Mesothelial cell of epicardium (in vitro differentiated cells): ENCODE results near the gene CCBE1. TPM values are rescaled to one million over a fixed set of nuclear protein-coding genes. Genes with fewer than 3 reads are reported as not detected.

Experiments
- DNase-seq, 2 experiments: peaks; one replicate each; pipeline ENCODE4 v3.0.0; 2021; ENCODE audit warnings: low spot score in 2 of 2; ENCODE audit not compliant: unreplicated experiment in 2 of 2
- H3K27ac Mint-ChIP-seq: 2 replicates; pipeline ENCODE4 v1.8.0; 2021; ENCODE audit warnings: mixed read lengths
- H3K27me3 Mint-ChIP-seq: 2 replicates; pipeline ENCODE4 v1.8.0; 2021; ENCODE audit warnings: low read depth, mixed read lengths
- H3K36me3 Mint-ChIP-seq: 2 replicates; pipeline ENCODE4 v1.8.0; 2021; ENCODE audit warnings: mixed read lengths
- H3K4me1 Mint-ChIP-seq: 2 replicates; pipeline ENCODE4 v1.8.0; 2021; ENCODE audit warnings: mixed read lengths
- H3K4me3 Mint-ChIP-seq: 2 replicates; pipeline ENCODE4 v1.8.0; 2021; ENCODE audit warnings: mild to moderate bottlenecking, moderate library complexity, mixed read lengths
- H3K9me3 Mint-ChIP-seq: 2 replicates; pipeline ENCODE4 v1.8.0; 2021; ENCODE audit warnings: mixed read lengths
- total RNA-seq: library from RNA; stranded (reverse); gene quantifications from 3 replicates; pipeline ENCODE4 v1.2.1, GENCODE V29; 2021
- TF ChIP-seq, protein P1 (sequence below): fragments of 200-600 bp; sonication (generic); IDR thresholded peaks from one replicate; pipeline ENCODE4 v1.5.0; 2021; ENCODE audit warnings: antibody characterized with exemption; ENCODE audit not compliant: unreplicated experiment

CCBE1 gene
- total RNA-seq, 1 donor from 2014 or later: 71.1 TPM

DNA sequence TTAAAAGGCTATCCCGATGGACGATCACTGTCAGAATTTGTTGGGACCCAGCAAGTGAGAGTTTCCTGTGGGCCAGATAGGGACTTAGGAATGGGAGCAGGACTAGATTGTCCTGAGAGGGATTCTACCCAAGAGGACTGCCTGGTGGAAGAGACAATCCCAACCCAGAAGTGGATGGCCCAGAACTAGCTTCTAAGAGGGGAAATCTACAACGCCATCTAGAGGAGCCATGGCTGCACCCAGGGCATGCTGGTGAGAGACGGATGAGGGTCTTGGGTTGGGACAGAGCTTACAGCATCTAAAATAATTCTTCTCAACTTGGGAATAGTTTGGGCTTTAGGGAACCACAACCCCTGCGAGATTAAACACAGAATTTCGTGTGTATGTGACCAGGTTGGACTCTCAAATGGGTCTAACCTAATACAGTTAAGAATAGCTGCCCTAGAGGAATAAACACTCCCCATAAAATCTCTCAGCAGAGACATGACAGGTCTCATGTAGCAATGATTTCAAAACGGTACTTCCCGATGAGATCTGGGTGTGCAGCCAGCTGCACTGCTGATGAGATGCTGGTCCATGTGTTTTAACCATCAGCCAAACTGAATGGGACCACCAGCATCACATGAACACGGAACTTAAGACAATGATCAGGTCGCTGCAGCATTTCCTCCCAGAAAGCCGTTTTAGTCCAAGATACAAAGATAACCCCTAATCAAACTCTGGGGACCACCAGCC lies 50.8 kb downstream of the CCBE1 start:
- peaks cover 5% of the 10 kb centered on the region for H3K4me1 Mint-ChIP-seq
- H3K27ac Mint-ChIP-seq: no peak overlapping the region
- TF ChIP-seq, protein P1, sequence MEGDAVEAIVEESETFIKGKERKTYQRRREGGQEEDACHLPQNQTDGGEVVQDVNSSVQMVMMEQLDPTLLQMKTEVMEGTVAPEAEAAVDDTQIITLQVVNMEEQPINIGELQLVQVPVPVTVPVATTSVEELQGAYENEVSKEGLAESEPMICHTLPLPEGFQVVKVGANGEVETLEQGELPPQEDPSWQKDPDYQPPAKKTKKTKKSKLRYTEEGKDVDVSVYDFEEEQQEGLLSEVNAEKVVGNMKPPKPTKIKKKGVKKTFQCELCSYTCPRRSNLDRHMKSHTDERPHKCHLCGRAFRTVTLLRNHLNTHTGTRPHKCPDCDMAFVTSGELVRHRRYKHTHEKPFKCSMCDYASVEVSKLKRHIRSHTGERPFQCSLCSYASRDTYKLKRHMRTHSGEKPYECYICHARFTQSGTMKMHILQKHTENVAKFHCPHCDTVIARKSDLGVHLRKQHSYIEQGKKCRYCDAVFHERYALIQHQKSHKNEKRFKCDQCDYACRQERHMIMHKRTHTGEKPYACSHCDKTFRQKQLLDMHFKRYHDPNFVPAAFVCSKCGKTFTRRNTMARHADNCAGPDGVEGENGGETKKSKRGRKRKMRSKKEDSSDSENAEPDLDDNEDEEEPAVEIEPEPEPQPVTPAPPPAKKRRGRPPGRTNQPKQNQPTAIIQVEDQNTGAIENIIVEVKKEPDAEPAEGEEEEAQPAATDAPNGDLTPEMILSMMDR: no peak
- H3K27me3 Mint-ChIP-seq: peaks cover 24% of the 10 kb centered on the region
- DNase-seq: no peak
- no peak overlapping the region for H3K4me3 Mint-ChIP-seq
- H3K36me3 Mint-ChIP-seq: peaks cover 2% of the 10 kb centered on the region
- H3K9me3 Mint-ChIP-seq: no peaks in the 10 kb centered on the region

- Mint-ChIP-seq H3K27ac (no peak overlapping the region), H3K36me3 (peaks cover 2% of the 10 kb centered on the region), H3K4me1 (peaks cover 16% of the 10 kb centered on the region), H3K4me3 (no peak overlapping the region), H3K27me3 (peaks cover 16% of the 10 kb centered on the region), H3K9me3 (no peaks in the 10 kb centered on the region)
- TF ChIP-seq, protein P1: no peak
- DNase-seq: no peak
These were observed 53.5 kb downstream of the CCBE1 start for GRCh38 chr18:59643740-59644139.

- Mint-ChIP-seq H3K27ac (peak overlapping the region; percentile 36), H3K36me3 (peaks cover 2% of the 10 kb centered on the region), H3K4me3 (no peak overlapping the region), H3K27me3 (peaks cover 14% of the 10 kb centered on the region), H3K4me1 (peaks cover 38% of the 10 kb centered on the region), H3K9me3 (no peaks in the 10 kb centered on the region)
- no peak for DNase-seq
- TF ChIP-seq, protein P1: no peak
These were observed 56.5 kb downstream of the CCBE1 start for GRCh38 chr18:59640721-59641120.

DNA sequence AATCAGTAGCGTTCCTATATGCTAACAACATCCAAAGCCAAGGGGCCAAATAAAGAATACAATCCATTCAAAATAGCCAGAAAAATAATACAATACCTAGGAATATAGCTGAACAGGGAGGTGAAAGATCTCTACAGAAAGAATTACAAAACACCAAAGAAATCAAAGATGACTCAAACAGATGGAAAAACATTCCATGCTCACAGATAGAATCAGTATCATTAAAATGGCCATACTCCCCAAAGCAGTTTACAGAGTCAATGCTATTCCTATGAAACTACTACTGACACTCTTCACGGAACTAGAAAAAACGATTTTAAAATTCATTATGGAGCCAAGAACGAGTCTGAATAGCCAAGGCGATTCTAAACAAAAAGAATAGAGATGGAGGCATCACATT lies 57.4 kb downstream of the CCBE1 start:
- peaks cover 46% of the 10 kb centered on the region for H3K4me1 Mint-ChIP-seq

DNA sequence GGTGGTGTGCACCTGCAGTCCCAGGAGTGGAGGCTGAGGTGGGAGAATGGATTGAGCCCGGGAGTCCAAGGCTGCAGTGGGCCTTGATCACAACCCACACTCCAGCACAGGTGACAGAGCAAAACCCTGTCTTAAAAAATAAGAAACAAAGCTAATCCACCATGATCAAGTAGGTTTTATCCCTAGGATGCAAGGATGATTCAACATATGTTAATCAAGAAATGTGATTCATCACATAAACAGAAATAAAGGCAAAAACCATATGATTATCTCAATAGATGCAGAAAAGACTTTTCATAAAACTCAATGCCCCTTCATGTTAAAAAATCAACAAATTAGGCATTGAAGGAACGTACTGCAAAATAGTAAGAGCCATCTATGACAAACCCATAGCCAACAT lies 58.1 kb downstream of the CCBE1 start:
- DNase-seq: no peak
- H3K36me3 Mint-ChIP-seq: peaks cover 2% of the 10 kb centered on the region
- TF ChIP-seq, protein P1: no peak
- H3K9me3 Mint-ChIP-seq: no peaks in the 10 kb centered on the region
- H3K4me1 Mint-ChIP-seq: peaks cover 51% of the 10 kb centered on the region
- no peak overlapping the region for H3K4me3 Mint-ChIP-seq
- no peak overlapping the region for H3K27ac Mint-ChIP-seq
- H3K27me3 Mint-ChIP-seq: peaks cover 11% of the 10 kb centered on the region

More for the DNA sequence above, 57.4 kb downstream of the CCBE1 start:
- Mint-ChIP-seq H3K9me3 (no peaks in the 10 kb centered on the region), H3K27ac (peak overlapping the region; percentile 23), H3K36me3 (peaks cover 2% of the 10 kb centered on the region), H3K4me3 (no peak overlapping the region), H3K27me3 (peaks cover 14% of the 10 kb centered on the region)
- TF ChIP-seq, protein P1: no peak
- no peak for DNase-seq
